Choroid plexus epithelial cell (primary cell): ENCODE measurements around the gene FAM163A.
A peak's percentile ranks its signal among the peaks of the same experiment; 100 is the strongest.

Source experiments
- DNase-seq: peaks from one replicate; pipeline ENCODE4 v3.0.0-alpha.2; 2010; ENCODE audit warnings: low read depth
- H3K4me3 ChIP-seq: 2 replicates; pipeline ENCODE4 v1.5.1; 2011; ENCODE audit warnings: low read depth, mild to moderate bottlenecking, control low read depth, low read length, moderate library complexity
- TF ChIP-seq, protein P1 (sequence below): conservative IDR thresholded peaks from 2 replicates; pipeline ENCODE4 v1.5.1; 2011; ENCODE audit warnings: low read depth, mild to moderate bottlenecking, control low read depth, inconsistent platforms, low read length, moderate library complexity

FAM163A gene

DNA sequence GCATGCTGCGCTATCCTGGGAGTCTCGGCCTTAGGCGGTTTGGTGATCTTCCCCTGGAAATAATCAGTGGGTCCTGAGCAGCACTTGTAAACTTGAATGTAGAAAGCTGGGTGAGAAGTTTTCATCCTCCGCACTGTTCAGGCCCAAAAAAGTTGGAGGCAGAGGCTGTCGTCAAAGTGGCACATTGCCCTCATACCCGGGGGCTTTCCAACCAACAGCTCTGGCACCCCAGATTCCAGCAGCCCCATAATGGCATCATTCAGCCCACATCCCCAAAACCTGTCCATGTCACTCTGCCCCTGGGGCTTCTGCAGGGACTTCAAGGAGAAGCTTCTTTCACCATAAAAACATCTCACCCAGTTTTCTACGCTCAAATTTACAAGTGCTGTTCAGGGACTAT lies 75.2 kb downstream of the FAM163A start:
- TF ChIP-seq, protein P1, sequence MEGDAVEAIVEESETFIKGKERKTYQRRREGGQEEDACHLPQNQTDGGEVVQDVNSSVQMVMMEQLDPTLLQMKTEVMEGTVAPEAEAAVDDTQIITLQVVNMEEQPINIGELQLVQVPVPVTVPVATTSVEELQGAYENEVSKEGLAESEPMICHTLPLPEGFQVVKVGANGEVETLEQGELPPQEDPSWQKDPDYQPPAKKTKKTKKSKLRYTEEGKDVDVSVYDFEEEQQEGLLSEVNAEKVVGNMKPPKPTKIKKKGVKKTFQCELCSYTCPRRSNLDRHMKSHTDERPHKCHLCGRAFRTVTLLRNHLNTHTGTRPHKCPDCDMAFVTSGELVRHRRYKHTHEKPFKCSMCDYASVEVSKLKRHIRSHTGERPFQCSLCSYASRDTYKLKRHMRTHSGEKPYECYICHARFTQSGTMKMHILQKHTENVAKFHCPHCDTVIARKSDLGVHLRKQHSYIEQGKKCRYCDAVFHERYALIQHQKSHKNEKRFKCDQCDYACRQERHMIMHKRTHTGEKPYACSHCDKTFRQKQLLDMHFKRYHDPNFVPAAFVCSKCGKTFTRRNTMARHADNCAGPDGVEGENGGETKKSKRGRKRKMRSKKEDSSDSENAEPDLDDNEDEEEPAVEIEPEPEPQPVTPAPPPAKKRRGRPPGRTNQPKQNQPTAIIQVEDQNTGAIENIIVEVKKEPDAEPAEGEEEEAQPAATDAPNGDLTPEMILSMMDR = no peak
- DNase-seq = no peak
- no peak overlapping the region for H3K4me3 ChIP-seq

DNA sequence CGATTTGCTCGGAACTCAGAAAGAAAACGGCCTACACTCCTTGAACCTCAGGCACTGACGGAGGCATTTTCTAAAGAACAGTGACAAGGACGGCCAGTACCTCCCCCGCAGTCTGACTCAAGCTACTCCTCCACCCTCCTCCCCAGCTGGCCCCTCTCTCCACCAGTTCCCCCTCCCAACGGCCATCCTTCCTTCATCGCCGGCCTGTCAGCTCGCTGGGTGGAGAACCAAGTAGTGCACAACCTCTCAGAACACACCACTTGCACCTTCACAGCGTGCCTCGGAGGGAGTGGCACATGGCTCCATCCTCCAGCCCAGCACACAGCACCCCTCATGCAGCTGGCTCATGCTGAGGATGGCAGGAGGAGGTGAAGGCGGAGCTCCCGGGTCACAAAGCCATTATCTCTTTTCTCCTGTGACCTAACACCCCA lies 75.7 kb downstream of the FAM163A start:
- H3K4me3 ChIP-seq = no peak overlapping the region
- no peak for DNase-seq
- TF ChIP-seq, protein P1 = no peak

DNA sequence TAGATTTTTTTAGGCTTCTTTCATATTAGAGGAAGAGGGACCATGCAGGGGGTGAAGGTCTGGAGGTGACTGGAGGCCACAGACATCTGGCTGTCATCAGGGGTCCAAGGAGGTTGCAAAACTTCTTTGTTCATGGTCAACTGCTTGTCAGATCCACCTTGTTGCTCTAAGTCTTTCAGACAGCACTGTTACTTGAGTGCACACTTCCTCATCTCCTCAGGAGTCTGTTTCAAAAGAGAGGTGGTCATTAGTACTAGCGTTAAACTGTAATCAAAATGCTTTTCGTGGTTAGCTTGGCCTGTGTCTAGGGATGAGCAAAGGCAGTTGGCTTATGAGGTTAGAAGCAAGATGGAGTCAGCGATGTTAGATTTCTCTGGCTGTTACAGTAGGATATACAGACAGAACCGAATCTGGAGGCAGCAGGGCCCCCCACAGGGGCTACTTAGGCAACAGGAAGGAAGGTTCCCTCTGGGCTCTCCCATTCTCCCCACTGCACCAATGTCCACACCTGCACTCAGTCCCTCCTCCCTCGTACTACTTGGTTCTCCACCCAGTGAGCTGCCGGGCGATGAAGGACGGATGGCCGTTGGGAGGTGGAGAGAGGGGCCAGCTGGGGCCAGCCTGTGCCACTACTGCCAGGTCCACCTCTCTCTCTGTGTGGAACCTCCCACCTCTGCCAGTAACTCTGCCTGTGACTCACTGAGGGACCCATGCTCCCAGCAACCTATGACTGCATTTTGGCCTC lies 77.3 kb downstream of the FAM163A start:
- TF ChIP-seq, protein P1 = no peak
- DNase-seq = no peak
- no peak overlapping the region for H3K4me3 ChIP-seq

DNA sequence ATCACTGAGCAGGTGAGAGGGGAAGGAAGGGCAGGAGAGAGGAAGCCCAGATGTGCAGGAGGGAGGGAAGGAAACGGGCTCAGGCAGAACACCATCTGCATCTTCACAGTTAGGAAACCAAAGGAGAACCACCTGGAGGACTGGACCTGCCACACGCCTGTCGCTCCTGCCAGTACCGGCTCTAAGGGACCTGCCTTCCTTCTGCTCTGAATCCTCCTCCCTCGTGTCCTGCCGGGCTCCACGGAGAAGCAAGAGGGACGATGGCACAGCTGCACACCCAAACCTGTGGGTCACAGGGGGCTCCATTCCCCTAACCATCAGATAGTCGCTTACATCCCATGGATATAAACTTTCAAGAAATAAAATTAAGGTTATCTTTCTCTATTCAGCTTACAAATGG lies 78.4 kb downstream of the FAM163A start:
- no peak for DNase-seq
- H3K4me3 ChIP-seq = no peak overlapping the region
- TF ChIP-seq, protein P1 = no peak

DNA sequence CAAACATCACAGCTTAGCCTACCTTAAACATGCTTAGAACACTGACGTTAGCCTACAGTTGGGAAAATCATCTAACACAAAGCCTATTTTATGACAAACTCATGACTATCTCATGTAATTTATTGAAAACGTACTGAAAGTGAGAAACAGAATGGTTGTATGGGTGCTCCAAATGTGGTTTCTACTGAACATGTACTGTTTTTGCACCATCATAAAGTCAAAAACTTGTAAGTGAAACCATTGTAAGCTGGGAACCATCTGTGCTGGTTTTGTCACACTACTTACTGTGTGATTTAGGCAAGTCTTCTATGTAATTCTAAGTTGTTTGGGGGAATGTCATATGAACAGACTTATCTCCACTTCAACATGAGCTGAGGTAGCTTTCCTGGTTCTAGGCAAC lies 79.0 kb downstream of the FAM163A start:
- no peak for DNase-seq
- TF ChIP-seq, protein P1 = no peak
- H3K4me3 ChIP-seq = no peak overlapping the region

DNA sequence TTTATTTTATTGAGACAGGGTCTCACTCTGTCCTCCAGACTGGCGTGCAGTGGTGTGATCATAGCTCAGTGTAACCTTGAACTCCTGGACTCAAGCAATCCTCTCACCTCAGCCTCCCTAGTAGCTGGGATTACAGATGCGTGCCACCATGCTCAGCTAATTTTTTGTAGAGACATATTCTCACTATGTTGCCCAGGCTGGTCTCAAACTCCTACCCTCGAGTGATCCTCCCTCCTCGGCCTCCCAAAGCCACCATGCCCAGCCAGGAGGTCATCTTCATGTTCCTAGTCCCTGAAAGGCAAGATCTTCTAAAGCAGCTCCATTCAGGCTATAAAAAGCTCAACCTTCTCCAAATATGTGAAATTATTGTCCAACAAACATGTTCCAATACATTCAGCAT lies 80.6 kb downstream of the FAM163A start:
- no peak for DNase-seq
- H3K4me3 ChIP-seq = no peak overlapping the region
- TF ChIP-seq, protein P1 = no peak

DNA sequence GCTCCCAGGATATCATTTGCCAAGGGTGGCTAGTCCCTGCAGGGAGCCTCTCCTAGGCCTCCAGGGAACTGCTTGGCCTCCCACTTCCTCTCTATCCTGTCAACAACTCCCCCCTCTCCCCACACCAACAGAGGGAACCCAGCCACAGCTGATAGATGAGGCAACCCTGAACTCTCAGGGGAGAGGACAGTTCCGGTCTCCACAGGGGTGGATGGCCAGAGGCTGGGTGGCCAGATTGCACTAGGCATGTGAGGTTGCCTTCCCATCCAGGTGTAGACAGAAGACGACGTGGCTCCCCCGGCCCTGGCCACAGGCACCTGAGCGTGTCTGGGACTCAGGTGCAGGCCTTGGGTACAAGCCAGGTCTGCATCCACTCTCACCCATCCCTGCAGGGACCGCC lies 81.2 kb downstream of the FAM163A start:
- peak; percentile 34 for DNase-seq
- no peak overlapping the region for H3K4me3 ChIP-seq
- TF ChIP-seq, protein P1 = no peak
